ENCODE data around the gene L2HGDH.
"Not testable (repeated sequence)": the region's sequence is repeated elsewhere in the genome, so short reads cannot be mapped to it uniquely, and the experiment has no call there.

Gene L2HGDH

GRCh38 chr14:50311972-50312733 lies at the start of gene L2HGDH, which contains the start of gene DMAC2L:
L2HGDH (minus strand) TSS chr14:50312229; CDS start chr14:50312150, 79 bp downstream.
DMAC2L (plus strand) TSS chr14:50312324; CDS start chr14:50321488, 9,164 bp downstream.
- peak; percentile 99 for DNase-seq

GRCh38 chr14:50360851-50361250 lies 48.8 kb upstream of the L2HGDH start:
- DNase-seq, result no peak

- DNase-seq, result no peak
Observed at GRCh38 chr14:50360093-50360492, 48.1 kb upstream of the L2HGDH start.

GRCh38 chr14:50359631-50360030 lies 47.6 kb upstream of the L2HGDH start:
- no peak for DNase-seq

- no peak for DNase-seq
Observed at GRCh38 chr14:50357753-50358395, 45.8 kb upstream of the L2HGDH start.

GRCh38 chr14:50357124-50357523 lies 45.1 kb upstream of the L2HGDH start:
- no peak for DNase-seq

- not testable (repeated sequence) for DNase-seq
Observed at GRCh38 chr14:50356283-50356682, 44.3 kb upstream of the L2HGDH start.

GRCh38 chr14:50355692-50356091 lies 43.7 kb upstream of the L2HGDH start:
- DNase-seq, result no peak

GRCh38 chr14:50354527-50354926 lies 42.5 kb upstream of the L2HGDH start:
- DNase-seq, result no peak

- no peak for DNase-seq
Observed at GRCh38 chr14:50353126-50353525, 41.1 kb upstream of the L2HGDH start.

- DNase-seq, result no peak
Observed at GRCh38 chr14:50352584-50352983, 40.6 kb upstream of the L2HGDH start.

GRCh38 chr14:50350975-50351374 lies 38.9 kb upstream of the L2HGDH start:
- DNase-seq, result no peak

GRCh38 chr14:50348933-50349332 lies 36.9 kb upstream of the L2HGDH start:
- DNase-seq, result no peak

GRCh38 chr14:50347521-50347920 lies 35.5 kb upstream of the L2HGDH start:
- no peak for DNase-seq

- no peak for DNase-seq
Observed at GRCh38 chr14:50345846-50346422, 33.9 kb upstream of the L2HGDH start.

GRCh38 chr14:50344876-50345563 lies 33.0 kb upstream of the L2HGDH start:
- DNase-seq, result no peak

GRCh38 chr14:50344116-50344775 lies 32.2 kb upstream of the L2HGDH start:
- no peak for DNase-seq

GRCh38 chr14:50343434-50343833 lies 31.4 kb upstream of the L2HGDH start:
- no peak for DNase-seq

GRCh38 chr14:50342221-50343078 lies 30.4 kb upstream of the L2HGDH start:
- peak; percentile 65 for DNase-seq

GRCh38 chr14:50340963-50341362 lies 28.9 kb upstream of the L2HGDH start:
- DNase-seq, result no peak

GRCh38 chr14:50340045-50340444 lies 28.0 kb upstream of the L2HGDH start:
- DNase-seq, result no peak
